ENCODE measurements around the gene ITPK1.
A peak's percentile ranks its signal among the peaks of the same experiment; 100 is the strongest.

Gene ITPK1

GRCh38 chr14:93010130-93010499 lies 105.6 kb downstream of the ITPK1 start:
- no peak for DNase-seq (ENCODE audit: low spot score)

GRCh38 chr14:93009471-93010129 lies 106.1 kb downstream of the ITPK1 start:
- DNase-seq (ENCODE audit: low spot score), result no peak

DNA sequence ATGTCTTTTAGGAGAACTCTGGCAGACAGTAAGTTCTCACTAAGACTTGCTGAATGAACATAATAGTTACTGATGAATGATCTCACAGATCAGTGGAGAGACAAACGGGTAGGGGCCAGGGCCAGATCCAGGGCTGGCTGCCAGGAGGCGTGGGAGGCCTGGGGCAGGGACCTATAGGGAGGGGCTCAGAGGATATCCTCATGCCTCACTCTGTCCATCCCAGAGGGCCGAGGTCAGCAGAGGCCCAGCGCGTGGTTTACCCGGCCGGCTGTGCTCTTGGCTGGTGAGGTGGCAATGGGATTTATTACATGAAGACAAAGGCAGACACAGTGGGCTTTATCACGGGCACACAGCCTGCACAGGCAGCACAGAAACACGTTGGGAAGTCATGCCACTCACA lies 107.3 kb downstream of the ITPK1 start:
- DNase-seq (ENCODE audit: low spot score), result no peak

DNA sequence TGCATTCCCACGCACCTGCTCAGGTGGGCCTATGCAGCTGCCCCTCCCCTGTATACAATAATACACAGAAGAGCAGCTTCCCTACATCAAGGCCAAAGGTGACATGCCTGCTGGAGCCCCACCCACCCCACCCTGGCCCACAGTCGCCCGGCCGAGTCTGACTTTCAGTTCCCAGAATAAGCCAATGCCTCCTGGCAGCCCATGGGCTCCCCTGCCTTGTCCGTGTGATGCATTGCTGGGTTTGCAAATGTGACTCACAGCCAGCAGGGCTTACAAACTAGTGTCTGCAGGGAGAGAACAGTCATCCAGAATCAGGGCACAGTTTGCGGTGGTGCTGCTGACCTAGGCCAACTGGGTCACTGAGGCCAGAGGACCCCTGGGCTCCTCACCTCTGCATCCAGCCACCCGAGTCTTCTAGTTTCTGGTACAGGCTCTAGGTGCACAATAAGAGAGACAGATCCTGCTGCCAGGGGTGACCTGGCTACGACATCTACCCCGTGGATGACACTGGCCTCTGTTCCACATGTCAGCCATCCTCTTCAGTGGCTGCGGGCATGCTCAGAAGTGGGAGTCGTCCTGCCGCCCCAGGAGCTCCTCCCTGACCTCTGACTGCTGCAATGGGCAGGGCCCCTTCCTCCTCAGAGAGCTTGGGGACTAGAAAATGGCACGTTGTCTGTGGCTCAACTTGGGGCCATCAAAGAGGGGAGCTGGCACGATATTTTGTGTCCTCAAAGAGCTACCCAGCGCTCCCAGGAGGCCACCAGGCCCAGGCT lies 108.3 kb downstream of the ITPK1 start:
- DNase-seq (ENCODE audit: low spot score), result peak; percentile 55

DNA sequence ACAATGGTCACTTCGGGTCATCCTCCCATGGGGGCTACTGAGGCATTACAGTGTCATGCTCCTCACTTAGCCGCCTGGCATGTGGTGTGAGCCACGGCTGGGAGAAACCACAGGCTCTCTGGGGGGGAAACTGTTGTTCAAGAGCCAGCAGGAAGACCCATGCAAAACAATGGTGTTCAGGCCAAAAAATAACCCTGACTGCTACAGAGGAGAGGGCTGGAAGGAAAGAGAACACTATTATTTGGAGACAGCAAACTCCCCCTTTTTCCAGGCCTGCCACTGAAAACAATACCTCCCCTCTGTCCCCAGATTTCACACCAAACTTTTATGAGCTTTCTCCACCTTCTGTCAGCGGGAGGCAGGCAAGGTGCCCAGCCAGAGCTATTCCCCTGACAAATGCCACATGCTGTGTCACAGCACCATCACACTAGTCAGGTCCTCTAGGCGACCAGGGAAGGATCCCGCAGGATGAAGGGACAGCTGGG lies 109.1 kb downstream of the ITPK1 start:
- DNase-seq (ENCODE audit: low spot score), result no peak

GRCh38 chr14:93005838-93006237 lies 109.9 kb downstream of the ITPK1 start:
- DNase-seq (ENCODE audit: low spot score), result no peak

DNA sequence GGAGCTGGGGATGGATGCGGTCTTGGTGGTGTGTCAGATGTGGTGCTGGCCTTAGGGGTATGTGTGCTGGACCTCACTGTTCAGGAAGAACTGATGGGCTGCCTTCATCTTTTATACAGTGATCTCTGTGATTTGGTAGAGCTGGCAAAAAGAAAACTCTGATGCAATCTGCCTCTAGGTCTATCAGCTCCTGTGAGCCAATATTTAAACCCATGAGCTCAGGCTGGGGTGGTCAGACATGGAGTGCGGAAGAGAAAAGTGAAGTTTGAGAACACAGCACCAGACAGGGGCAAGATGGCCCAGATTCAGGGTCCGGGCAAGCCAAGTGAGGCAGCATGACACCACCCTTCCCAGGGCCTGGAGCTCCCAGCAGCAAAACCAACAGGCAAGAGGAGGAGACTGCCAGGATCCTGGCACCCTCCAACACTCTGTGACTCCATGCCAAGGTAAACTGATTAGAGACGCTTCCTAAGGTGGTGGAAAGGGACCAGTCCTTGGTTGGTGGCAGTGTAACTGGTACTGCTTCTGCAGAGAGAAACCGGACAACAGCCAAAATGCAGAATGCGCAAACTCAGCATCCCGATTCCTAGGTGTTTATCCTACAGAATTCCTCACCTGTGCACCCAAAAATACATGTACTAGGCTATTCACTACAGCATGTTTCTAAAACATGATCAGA lies 110.5 kb downstream of the ITPK1 start:
- DNase-seq (ENCODE audit: low spot score), result no peak

GRCh38 chr14:93004699-93005082 lies 111.0 kb downstream of the ITPK1 start:
- DNase-seq (ENCODE audit: low spot score), result no peak

DNA sequence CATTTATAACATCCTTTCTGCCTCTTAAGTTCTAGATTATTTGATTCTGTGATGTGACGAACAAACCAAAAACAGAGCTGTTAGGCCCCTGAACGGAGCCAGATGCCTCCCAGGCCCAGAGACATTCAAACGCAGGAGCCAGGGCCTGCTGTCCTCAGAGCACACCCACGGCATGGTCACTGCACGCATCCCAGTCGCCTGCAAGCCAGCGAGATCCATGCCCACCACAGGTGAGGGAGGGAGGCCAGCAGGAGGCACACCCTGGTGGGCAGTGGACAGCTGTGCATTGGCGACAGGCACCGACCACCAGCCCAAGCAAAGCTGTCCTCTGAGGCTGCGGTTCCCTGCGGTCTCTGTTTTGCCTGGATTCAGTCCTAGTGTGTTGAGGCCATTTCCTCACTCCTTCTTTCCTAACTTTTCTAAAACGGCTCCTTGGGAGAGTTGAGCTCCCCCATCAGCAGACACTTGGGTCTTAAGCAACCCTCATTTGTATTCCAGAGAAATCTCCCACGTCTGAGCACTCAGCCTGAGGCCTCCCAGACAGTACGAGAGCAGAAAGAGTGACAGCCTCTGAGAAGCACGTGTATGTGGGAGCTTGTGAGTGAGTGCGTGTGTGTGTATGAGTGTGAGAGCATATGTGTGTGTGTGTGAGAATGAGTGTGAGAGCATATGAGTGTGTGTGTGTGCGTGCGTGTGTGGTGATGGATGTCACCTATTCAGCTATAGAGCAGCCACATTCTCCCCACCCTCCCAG lies 111.6 kb downstream of the ITPK1 start:
- DNase-seq (ENCODE audit: low spot score), result no peak

DNA sequence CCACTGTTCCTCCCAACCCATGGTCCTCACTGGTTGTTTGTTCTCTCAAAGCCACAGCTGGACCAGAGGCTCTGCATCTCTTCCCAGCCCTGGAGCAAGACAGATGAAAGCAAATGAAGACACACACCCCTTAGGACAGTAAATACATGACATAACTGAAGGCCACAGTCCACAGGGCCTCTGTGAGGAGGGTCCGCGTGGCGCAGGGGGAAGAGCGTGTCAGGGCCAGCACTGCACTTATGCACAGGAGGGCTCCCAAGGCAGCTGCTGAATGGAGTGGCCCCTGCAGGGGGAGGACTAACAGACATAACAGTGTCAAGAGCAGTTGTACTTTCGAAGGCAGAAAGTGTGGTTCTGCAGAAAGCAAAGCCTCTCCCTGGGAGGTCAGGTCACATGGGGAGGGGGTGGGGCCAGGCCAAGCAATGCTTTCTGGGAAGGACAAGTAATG lies 112.8 kb downstream of the ITPK1 start:
- no peak for DNase-seq (ENCODE audit: low spot score)

DNA sequence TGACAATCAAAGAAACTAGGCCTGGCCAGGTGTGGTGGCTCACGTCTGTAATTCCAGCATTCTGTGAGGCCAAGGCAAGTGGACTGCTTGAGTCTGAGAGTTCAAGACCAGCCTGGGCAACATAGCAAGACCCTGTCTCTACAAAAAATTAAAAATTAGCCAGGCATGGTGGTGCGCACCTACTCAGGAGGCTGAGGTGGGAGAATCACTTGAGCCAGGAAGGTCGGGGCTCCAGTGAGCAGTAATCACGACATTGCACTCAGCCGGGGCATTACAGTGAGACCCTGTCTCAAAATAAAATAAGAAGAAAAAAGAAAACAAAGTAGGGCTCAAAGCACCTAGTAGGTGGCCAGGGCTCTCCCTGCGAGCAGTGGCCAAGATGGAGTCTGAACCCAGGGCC lies 113.7 kb downstream of the ITPK1 start:
- no peak for DNase-seq (ENCODE audit: low spot score)

- DNase-seq (ENCODE audit: low spot score), result no peak
These were observed 116.8 kb downstream of the ITPK1 start for GRCh38 chr14:92998946-92999345.

- no peak for DNase-seq (ENCODE audit: low spot score)
These were observed 118.2 kb downstream of the ITPK1 start for GRCh38 chr14:92997343-92998061.

DNA sequence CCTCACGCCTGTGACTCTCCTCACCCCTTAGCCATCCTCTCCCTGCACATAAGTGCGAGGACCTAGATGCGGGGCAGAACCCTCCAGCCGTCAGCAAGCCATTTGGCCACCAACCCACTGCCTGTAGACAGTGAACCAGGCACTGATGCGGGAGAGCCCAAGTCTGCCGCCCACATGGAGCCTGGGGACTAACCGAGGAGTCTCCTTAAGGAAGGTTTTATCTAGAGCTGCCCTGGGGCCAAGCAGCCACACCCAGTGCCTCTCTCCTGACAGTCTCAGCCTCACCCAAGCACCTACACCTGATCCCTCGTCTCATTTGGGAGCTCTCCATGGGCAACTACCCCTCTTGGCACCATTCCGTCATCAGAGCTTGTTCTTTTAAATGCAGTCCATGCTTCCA lies 120.1 kb downstream of the ITPK1 start:
- DNase-seq (ENCODE audit: low spot score), result no peak

GRCh38 chr14:92994942-92995341 lies 120.8 kb downstream of the ITPK1 start:
- DNase-seq (ENCODE audit: low spot score), result no peak

DNA sequence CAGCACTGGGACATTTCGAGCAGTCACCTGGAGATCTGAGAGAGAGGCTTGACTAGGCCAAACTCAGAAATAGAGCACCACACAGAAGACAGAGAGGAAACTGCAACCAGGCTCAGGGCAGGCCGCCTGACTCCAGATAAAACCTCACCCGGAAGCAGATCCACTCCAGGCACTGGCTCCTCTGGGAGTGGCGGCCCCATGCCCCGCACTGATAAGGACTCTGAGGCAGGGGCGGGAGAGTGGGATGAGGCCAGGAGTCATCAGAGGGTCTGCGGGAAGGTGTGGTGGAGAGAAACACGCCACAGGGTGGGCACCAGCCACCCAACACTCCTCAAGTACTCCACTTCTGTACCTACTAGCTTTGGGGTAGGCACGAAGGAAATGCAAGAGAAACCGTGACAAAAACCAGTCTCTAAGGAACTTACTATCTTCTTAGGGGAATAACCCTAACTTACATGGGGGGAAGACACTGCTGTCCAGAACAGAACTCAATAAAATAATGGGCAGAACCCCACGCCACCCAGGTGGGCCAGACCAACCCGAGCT lies 121.5 kb downstream of the ITPK1 start:
- DNase-seq (ENCODE audit: low spot score), result no peak

- no peak for DNase-seq (ENCODE audit: low spot score)
These were observed 122.4 kb downstream of the ITPK1 start for GRCh38 chr14:92993302-92993701.

DNA sequence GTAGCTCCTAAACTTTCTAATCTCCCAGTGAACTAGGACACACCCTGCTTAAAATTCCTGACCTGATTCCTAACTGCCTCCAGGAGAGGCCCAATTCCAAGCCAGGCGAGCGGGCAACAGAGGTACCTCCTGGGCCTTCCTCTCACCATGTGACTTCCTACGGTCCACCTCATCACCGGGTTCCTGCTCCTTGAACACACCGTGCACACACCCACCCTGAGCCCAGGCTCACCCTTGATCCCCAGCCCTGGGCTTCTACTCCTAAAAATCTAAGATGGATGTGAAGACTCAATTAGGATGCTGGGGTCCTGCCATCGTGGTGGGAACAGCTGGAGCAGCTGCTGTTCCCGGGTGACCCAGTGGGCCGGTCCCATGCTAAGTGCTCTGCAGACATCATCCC lies 124.2 kb downstream of the ITPK1 start:
- DNase-seq (ENCODE audit: low spot score), result no peak

- no peak for DNase-seq (ENCODE audit: low spot score)
These were observed 125.0 kb downstream of the ITPK1 start for GRCh38 chr14:92990456-92991430.

Data from germinal center (tissue), 1 donor.